H9 (cell line): Measurements from ENCODE around the gene NEUROD2. TPM values are rescaled to one million over a fixed set of nuclear protein-coding genes. Genes with fewer than 3 reads are reported as not detected.
A peak's percentile ranks its signal among the peaks of the same experiment; 100 is the strongest.

ENCODE experiments used
- DNase-seq: peaks from one replicate; pipeline ENCODE4 v3.0.0-alpha.2; 2017
- H2AFZ ChIP-seq: one replicate; pipeline ENCODE4 v1.6.1; 2013; ENCODE audit warnings: mild to moderate bottlenecking, low read length, control low read depth, moderate library complexity
- H2AK5ac ChIP-seq: 2 replicates; pipeline ENCODE4 v1.6.1; 2013; ENCODE audit warnings: low read length, control low read depth, mixed read lengths; ENCODE audit not compliant: insufficient read length
- H2BK120ac ChIP-seq: one replicate; pipeline ENCODE4 v1.6.1; 2013; ENCODE audit warnings: low read depth, mild to moderate bottlenecking, low read length, control low read depth, inconsistent platforms; ENCODE audit not compliant: poor library complexity, severe bottlenecking
- H2BK12ac ChIP-seq: 2 replicates; pipeline ENCODE4 v1.6.1; 2013; ENCODE audit warnings: low read length, control low read depth, mixed read lengths, low read depth; ENCODE audit not compliant: insufficient read length
- H2BK15ac ChIP-seq: 2 replicates; pipeline ENCODE4 v1.6.1; 2013; ENCODE audit warnings: low read depth, low read length, control low read depth
- H2BK20ac ChIP-seq: one replicate; pipeline ENCODE4 v1.6.1; 2013; ENCODE audit warnings: low read depth, mild to moderate bottlenecking, low read length, control low read depth, inconsistent platforms; ENCODE audit not compliant: poor library complexity, severe bottlenecking
- H2BK5ac ChIP-seq: 2 replicates; pipeline ENCODE4 v1.6.1; 2013; ENCODE audit warnings: low read length, control low read depth, mixed read lengths; ENCODE audit not compliant: insufficient read length
- H3K14ac ChIP-seq: 2 replicates; pipeline ENCODE4 v1.6.1; 2013; ENCODE audit warnings: low read length, control low read depth; ENCODE audit not compliant: insufficient read depth
- H3K18ac ChIP-seq: 2 replicates; pipeline ENCODE4 v1.6.1; 2013; ENCODE audit warnings: low read depth, mild to moderate bottlenecking, mixed read lengths, low read length, control low read depth; ENCODE audit not compliant: insufficient read length
- H3K23ac ChIP-seq: 2 replicates; pipeline ENCODE4 v1.6.1; 2013; ENCODE audit warnings: low read length, control low read depth, mixed read lengths, low read depth; ENCODE audit not compliant: insufficient read length
- H3K23me2 ChIP-seq: 2 replicates; pipeline ENCODE4 v1.6.1; 2013; ENCODE audit warnings: low read depth, mild to moderate bottlenecking, mixed read lengths, low read length, control low read depth; ENCODE audit not compliant: insufficient read length, poor library complexity, severe bottlenecking
- H3K27ac ChIP-seq: 2 replicates; pipeline ENCODE4 v1.5.1; 2013; ENCODE audit warnings: low read length, control low read depth, mixed read lengths, low read depth; ENCODE audit not compliant: insufficient read length
- H3K27me3 ChIP-seq: 2 replicates; pipeline ENCODE4 v1.6.1; 2013; ENCODE audit warnings: low read length, control low read depth, inconsistent platforms; ENCODE audit not compliant: insufficient read depth
- H3K4ac ChIP-seq: 2 replicates; pipeline ENCODE4 v1.6.1; 2013; ENCODE audit warnings: low read depth, mild to moderate bottlenecking, control low read depth, inconsistent platforms, low read length, moderate library complexity
- H3K4me1 ChIP-seq: 2 replicates; pipeline ENCODE4 v1.6.1; 2013; ENCODE audit warnings: low read length, control low read depth, inconsistent platforms; ENCODE audit not compliant: insufficient read depth
- H3K4me2 ChIP-seq: 2 replicates; pipeline ENCODE4 v1.6.1; 2013; ENCODE audit warnings: low read length, control low read depth, mixed read lengths; ENCODE audit not compliant: insufficient read length, insufficient read depth
- H3K56ac ChIP-seq: 2 replicates; pipeline ENCODE4 v1.6.1; 2013; ENCODE audit warnings: low read depth, mild to moderate bottlenecking, mixed read lengths, low read length, control low read depth; ENCODE audit not compliant: insufficient read length
- H3K79me1 ChIP-seq: 2 replicates; pipeline ENCODE4 v1.6.1; 2013; ENCODE audit warnings: low read depth, mild to moderate bottlenecking, moderate library complexity, low read length, control low read depth, inconsistent platforms; ENCODE audit not compliant: insufficient read depth, poor library complexity, severe bottlenecking
- H3K79me2 ChIP-seq: 2 replicates; pipeline ENCODE4 v1.6.1; 2013; ENCODE audit warnings: low read length, control low read depth, inconsistent platforms; ENCODE audit not compliant: insufficient read depth
- H3K9ac ChIP-seq: 2 replicates; pipeline ENCODE4 v1.6.1; 2013; ENCODE audit warnings: low read length, control low read depth, mixed read lengths; ENCODE audit not compliant: insufficient read length; ENCODE audit errors: extremely low read depth
- H3K9me3 ChIP-seq: one replicate; pipeline ENCODE4 v1.6.1; 2013; ENCODE audit warnings: low read depth, low read length, inconsistent platforms; ENCODE audit not compliant: control insufficient read depth
- H3T11ph ChIP-seq: one replicate; pipeline ENCODE4 v1.6.1; 2013; ENCODE audit warnings: mild to moderate bottlenecking, low read length, control low read depth, inconsistent platforms
- H4K20me1 ChIP-seq: one replicate; pipeline ENCODE4 v1.6.1; 2013; ENCODE audit not compliant: control insufficient read depth, insufficient read length, insufficient read depth
- H4K5ac ChIP-seq: 2 replicates; pipeline ENCODE4 v1.6.1; 2013; ENCODE audit warnings: low read depth, mild to moderate bottlenecking, mixed read lengths, low read length, control low read depth; ENCODE audit not compliant: insufficient read length
- H4K8ac ChIP-seq: replicated peaks from 2 replicates; pipeline ENCODE4 v1.6.1; 2013; ENCODE audit warnings: low read length, control low read depth, mixed read lengths, low read depth; ENCODE audit not compliant: insufficient read length
- H4K91ac ChIP-seq: 2 replicates; pipeline ENCODE4 v1.6.1; 2013; ENCODE audit warnings: low read depth, mild to moderate bottlenecking, moderate library complexity, mixed read lengths, low read length, control low read depth; ENCODE audit not compliant: insufficient read length
- H3K27ac Mint-ChIP-seq, 3 experiments: 2 replicates in 2 of 3; 3 replicates in 1 of 3; pipeline ENCODE4 v1.8.0; 2020 to 2021; ENCODE audit warnings: mixed read lengths in 3 of 3, mild to moderate bottlenecking in 1 of 3, moderate library complexity in 1 of 3
- H3K27me3 Mint-ChIP-seq: 2 replicates; pipeline ENCODE4 v1.8.0; 2021; ENCODE audit warnings: low read depth, mild to moderate bottlenecking, moderate library complexity, mixed read lengths
- H3K36me3 Mint-ChIP-seq, 3 experiments: 2 replicates in 2 of 3; 3 replicates in 1 of 3; pipeline ENCODE4 v1.8.0; 2020 to 2021; ENCODE audit warnings: low read depth in 3 of 3, mixed read lengths in 3 of 3; ENCODE audit not compliant: insufficient read depth in 1 of 3
- H3K4me1 Mint-ChIP-seq, 2 experiments: 2 replicates each; pipeline ENCODE4 v1.8.0; 2020; ENCODE audit warnings: mixed read lengths in 2 of 2
- H3K4me3 Mint-ChIP-seq, 2 experiments: 2 replicates in 1 of 2; 3 replicates in 1 of 2; pipeline ENCODE4 v1.8.0; 2020 to 2021; ENCODE audit warnings: mild to moderate bottlenecking in 2 of 2, mixed read lengths in 2 of 2, moderate library complexity in 1 of 2
- H3K9me3 Mint-ChIP-seq, 2 experiments: 2 replicates in 1 of 2; 3 replicates in 1 of 2; pipeline ENCODE4 v1.8.0; 2020; ENCODE audit warnings: mild to moderate bottlenecking in 2 of 2, mixed read lengths in 2 of 2, moderate library complexity in 1 of 2
- CTCF ChIP-seq: fragments of 200-600 bp; sonication (generic); conservative IDR thresholded peaks from 3 replicates; pipeline ENCODE4 v1.8.0; 2021; ENCODE audit warnings: antibody characterized with exemption, mild to moderate bottlenecking
- WGBS: extraction: QIAGEN DNeasy Blood & Tissue Kit; methylation state at CpG from one replicate; pipeline ENCODE4 v1.1.7; 2013; ENCODE audit warnings: missing lambda C conversion rate, low lambda C conversion rate, mixed read lengths; ENCODE audit not compliant: insufficient read length; ENCODE audit errors: extremely low coverage; 5-methylcytosine and 5-hydroxymethylcytosine counted together
- total RNA-seq: library from RNA; stranded (reverse); gene quantifications from 2 replicates; pipeline ENCODE4 v1.2.1, GENCODE V29; 2021

The NEUROD2 gene
- total RNA-seq, 1 experiment from 2014 or later: not detected

GRCh38 chr17:39633570-39634183 lies 26.0 kb upstream of the NEUROD2 start:
- Histone ChIP-seq H4K20me1 (no peaks in the 10 kb centered on the region), H2BK12ac (no peak overlapping the region), H3K79me1 (no peaks in the 10 kb centered on the region), H3K27me3 (no peaks in the 10 kb centered on the region), H4K91ac (no peak overlapping the region), H4K5ac (no peak overlapping the region), H2BK15ac (no peak overlapping the region), H2BK5ac (no peak overlapping the region), H3K9me3 (no peaks in the 10 kb centered on the region), H3K9ac (no peak overlapping the region), H3K4ac (no peak overlapping the region), H2AFZ (no peak overlapping the region), H3K56ac (no peak overlapping the region), H3K4me2 (no peak overlapping the region), H4K8ac (no peak overlapping the region), H3K23ac (no peak overlapping the region), H2BK20ac (no peak overlapping the region), H3K23me2 (peaks cover 8% of the 10 kb centered on the region), H3K18ac (no peak overlapping the region), H3K14ac (no peak overlapping the region), H3K27ac (no peak overlapping the region), H3K79me2 (no peaks in the 10 kb centered on the region; the same call in 1 of the 2 replicates), H3T11ph (no peak overlapping the region), H2BK120ac (no peak overlapping the region), H3K4me1 (peaks cover 26% of the 10 kb centered on the region; the same call in 1 of the 2 replicates), H2AK5ac (no peak overlapping the region)
- no CpG with 5 or more reads among the region's 8 CpGs for WGBS
- no peak for DNase-seq
- peaks cover 3% of the 10 kb centered on the region for H3K27me3 Mint-ChIP-seq
- no peak for TF ChIP-seq CTCF
- H3K27ac Mint-ChIP-seq: peak overlapping the region in 1 of 3 experiments; percentile 28; a peak in 1 of 7 replicates
- no peaks in the 10 kb centered on the region; a peak in 2 of 7 replicates for H3K36me3 Mint-ChIP-seq
- no peaks in the 10 kb centered on the region; a peak in 1 of 5 replicates for H3K9me3 Mint-ChIP-seq
- peaks cover 69 to 78% of the 10 kb centered on the region in 2 experiments for H3K4me1 Mint-ChIP-seq
- H3K4me3 Mint-ChIP-seq: no peak overlapping the region
